Measurements from ENCODE around the gene CIITA. TPM values are rescaled to one million over a fixed set of nuclear protein-coding genes. Genes with fewer than 3 reads are reported as not detected.

CIITA gene
- total RNA-seq, 4 donors from 2014 or later, result 14.0 to 20.1 (median 17.9) TPM

DNA sequence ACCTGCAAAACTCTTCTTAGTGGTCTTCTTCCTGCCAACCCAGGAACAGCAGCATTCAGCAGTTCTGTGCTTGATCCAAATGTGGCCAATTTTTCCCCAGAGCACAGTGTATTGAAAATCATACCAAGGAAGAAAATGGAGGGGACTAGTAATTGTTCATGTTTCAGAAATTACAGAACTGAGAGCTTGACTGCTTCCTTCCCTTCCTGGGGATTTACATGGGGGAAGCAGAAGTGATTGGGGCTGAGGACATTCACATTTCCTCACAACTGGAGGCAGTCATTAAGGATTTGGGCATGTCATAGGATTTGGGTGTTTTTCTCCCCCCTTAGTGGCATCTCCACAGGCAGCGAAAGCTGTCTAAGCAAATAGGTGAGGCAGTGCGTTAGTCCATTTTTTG is 19.7 kb downstream of the CIITA start:
- WGBS, 2 donors, result 94 to 96% methylated on average over 2 of the region's 2 CpGs
- TF ChIP-seq POLR2A (IDR thresholded peaks at IDR 0.05), result no peak
- TF ChIP-seq, protein P1, sequence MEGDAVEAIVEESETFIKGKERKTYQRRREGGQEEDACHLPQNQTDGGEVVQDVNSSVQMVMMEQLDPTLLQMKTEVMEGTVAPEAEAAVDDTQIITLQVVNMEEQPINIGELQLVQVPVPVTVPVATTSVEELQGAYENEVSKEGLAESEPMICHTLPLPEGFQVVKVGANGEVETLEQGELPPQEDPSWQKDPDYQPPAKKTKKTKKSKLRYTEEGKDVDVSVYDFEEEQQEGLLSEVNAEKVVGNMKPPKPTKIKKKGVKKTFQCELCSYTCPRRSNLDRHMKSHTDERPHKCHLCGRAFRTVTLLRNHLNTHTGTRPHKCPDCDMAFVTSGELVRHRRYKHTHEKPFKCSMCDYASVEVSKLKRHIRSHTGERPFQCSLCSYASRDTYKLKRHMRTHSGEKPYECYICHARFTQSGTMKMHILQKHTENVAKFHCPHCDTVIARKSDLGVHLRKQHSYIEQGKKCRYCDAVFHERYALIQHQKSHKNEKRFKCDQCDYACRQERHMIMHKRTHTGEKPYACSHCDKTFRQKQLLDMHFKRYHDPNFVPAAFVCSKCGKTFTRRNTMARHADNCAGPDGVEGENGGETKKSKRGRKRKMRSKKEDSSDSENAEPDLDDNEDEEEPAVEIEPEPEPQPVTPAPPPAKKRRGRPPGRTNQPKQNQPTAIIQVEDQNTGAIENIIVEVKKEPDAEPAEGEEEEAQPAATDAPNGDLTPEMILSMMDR (IDR thresholded peaks at IDR 0.05), result no peak
- intact Hi-C loops (cut with DNase I; ENCODE audit: low total_unique reads), result no loop called here
- no peak overlapping the region for H3K4me3 ChIP-seq (ENCODE audit: low read depth, poor library complexity, severe bottlenecking)
- DNase-seq (ENCODE audit: low spot score in 2 of 2), result no peak

DNA sequence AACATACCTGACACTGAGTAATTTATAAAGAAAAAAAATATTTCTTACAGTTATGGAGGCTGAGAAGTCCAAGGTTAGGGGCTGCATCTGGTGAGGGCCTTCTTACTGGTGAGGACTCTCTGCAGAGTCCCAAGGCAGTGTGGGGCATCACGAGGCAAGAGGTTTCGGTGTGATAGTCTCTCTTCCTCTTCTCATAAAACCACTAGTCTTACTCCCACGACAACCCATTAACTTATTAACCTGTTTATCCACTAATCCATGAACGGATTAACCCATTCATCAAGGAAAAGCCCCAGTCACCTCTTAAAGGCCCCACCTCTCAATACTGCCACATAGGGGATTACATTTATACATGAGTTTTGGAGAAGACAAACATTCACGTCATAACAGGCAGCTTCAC is 20.1 kb downstream of the CIITA start:
- 64 to 77% methylated on average over 5 of the region's 5 CpGs for WGBS, 2 donors
- DNase-seq (ENCODE audit: low spot score in 2 of 2), result no peak
- H3K4me3 ChIP-seq (ENCODE audit: low read depth, poor library complexity, severe bottlenecking), result no peak overlapping the region
- TF ChIP-seq POLR2A (IDR thresholded peaks at IDR 0.05), result no peak
- TF ChIP-seq, protein P1 (IDR thresholded peaks at IDR 0.05), result no peak
- intact Hi-C loops (cut with DNase I; ENCODE audit: low total_unique reads), result no loop called here

DNA sequence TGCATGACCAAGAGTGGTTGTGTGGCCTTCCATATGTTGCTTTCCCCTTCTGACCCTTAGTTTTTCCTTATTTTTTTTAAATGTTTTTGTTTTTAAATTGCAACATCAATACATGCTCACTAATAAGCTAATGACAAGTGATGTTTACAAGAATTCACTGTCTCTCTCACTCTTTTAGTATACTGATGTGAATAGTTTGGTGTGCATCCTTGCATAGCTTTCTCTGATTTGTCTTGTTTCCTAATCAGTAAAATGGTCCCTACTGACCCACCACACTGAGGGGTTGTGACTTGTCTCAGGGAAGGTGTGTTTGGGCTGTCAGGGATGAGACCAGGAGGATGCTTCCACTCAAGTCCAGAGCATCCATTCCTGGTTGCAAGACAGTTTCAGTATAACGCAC is 26.0 kb downstream of the CIITA start:
- intact Hi-C loops (cut with DNase I; ENCODE audit: low total_unique reads), result no loop called here
- WGBS, 2 donors, result 100% methylated on average over 1 of the region's 1 CpG
- no peak overlapping the region for H3K4me3 ChIP-seq (ENCODE audit: low read depth, poor library complexity, severe bottlenecking)
- no peak for DNase-seq (ENCODE audit: low spot score in 2 of 2)
- TF ChIP-seq, protein P1 (IDR thresholded peaks at IDR 0.05), result no peak

DNA sequence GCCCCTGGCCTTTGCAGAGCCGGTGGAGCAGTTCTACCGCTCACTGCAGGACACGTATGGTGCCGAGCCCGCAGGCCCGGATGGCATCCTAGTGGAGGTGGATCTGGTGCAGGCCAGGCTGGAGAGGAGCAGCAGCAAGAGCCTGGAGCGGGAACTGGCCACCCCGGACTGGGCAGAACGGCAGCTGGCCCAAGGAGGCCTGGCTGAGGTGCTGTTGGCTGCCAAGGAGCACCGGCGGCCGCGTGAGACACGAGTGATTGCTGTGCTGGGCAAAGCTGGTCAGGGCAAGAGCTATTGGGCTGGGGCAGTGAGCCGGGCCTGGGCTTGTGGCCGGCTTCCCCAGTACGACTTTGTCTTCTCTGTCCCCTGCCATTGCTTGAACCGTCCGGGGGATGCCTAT is 29.5 kb downstream of the CIITA start:
- WGBS, 2 donors, result 88 to 93% methylated on average over 18 to 19 of the region's 19 CpGs
- intact Hi-C loops (cut with DNase I; ENCODE audit: low total_unique reads), result no loop called here
- TF ChIP-seq, protein P1 (IDR thresholded peaks at IDR 0.05), result no peak
- no peak for TF ChIP-seq POLR2A (IDR thresholded peaks at IDR 0.05)
- DNase-seq (ENCODE audit: low spot score in 2 of 2), result no peak
- H3K4me3 ChIP-seq (ENCODE audit: low read depth, poor library complexity, severe bottlenecking), result no peak overlapping the region

DNA sequence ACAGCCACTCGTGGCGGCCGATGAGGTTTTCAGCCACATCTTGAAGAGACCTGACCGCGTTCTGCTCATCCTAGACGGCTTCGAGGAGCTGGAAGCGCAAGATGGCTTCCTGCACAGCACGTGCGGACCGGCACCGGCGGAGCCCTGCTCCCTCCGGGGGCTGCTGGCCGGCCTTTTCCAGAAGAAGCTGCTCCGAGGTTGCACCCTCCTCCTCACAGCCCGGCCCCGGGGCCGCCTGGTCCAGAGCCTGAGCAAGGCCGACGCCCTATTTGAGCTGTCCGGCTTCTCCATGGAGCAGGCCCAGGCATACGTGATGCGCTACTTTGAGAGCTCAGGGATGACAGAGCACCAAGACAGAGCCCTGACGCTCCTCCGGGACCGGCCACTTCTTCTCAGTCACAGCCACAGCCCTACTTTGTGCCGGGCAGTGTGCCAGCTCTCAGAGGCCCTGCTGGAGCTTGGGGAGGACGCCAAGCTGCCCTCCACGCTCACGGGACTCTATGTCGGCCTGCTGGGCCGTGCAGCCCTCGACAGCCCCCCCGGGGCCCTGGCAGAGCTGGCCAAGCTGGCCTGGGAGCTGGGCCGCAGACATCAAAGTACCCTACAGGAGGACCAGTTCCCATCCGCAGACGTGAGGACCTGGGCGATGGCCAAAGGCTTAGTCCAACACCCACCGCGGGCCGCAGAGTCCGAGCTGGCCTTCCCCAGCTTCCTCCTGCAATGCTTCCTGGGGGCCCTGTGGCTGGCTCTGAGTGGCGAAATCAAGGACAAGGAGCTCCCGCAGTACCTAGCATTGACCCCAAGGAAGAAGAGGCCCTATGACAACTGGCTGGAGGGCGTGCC is 30.1 kb downstream of the CIITA start:
- no peak for DNase-seq (ENCODE audit: low spot score in 2 of 2)
- TF ChIP-seq, protein P1 (IDR thresholded peaks at IDR 0.05), result no peak
- no peak for TF ChIP-seq POLR2A (IDR thresholded peaks at IDR 0.05)
- intact Hi-C loops (cut with DNase I; ENCODE audit: low total_unique reads), result no loop called here
- no peak overlapping the region for H3K4me3 ChIP-seq (ENCODE audit: low read depth, poor library complexity, severe bottlenecking)
- WGBS, 2 donors, result 83% methylated on average over 46 of the region's 46 CpGs

DNA sequence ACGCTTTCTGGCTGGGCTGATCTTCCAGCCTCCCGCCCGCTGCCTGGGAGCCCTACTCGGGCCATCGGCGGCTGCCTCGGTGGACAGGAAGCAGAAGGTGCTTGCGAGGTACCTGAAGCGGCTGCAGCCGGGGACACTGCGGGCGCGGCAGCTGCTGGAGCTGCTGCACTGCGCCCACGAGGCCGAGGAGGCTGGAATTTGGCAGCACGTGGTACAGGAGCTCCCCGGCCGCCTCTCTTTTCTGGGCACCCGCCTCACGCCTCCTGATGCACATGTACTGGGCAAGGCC is 30.7 kb downstream of the CIITA start:
- no peak for DNase-seq (ENCODE audit: low spot score in 2 of 2)
- H3K4me3 ChIP-seq (ENCODE audit: low read depth, poor library complexity, severe bottlenecking), result no peak overlapping the region
- 85 to 90% methylated on average over 21 of the region's 21 CpGs for WGBS, 2 donors
- intact Hi-C loops (cut with DNase I; ENCODE audit: low total_unique reads), result no loop called here
- TF ChIP-seq POLR2A (IDR thresholded peaks at IDR 0.05), result no peak
- TF ChIP-seq, protein P1 (IDR thresholded peaks at IDR 0.05), result no peak

All from lower leg skin (tissue), 4 donors.